Activated naive CD4-positive, alpha-beta T cell treated with anti-CD3 and anti-CD28 coated beads for 36 hours (primary cell): ENCODE measurements around the gene CSN2. TPM values are rescaled to one million over a fixed set of nuclear protein-coding genes. Genes with fewer than 3 reads are reported as not detected.
"Not testable (repeated sequence)": the region's sequence is repeated elsewhere in the genome, so short reads cannot be mapped to it uniquely, and the experiment has no call there.

Source experiments
- CTCF ChIA-PET: fragments of 350-600 bp; sonication (Branson Sonifier 250); formaldehyde crosslinking; loops from one replicate; lab custom pipeline; 2021; ENCODE audit warnings: antibody characterized with exemption; lab: Charles Lee
- DNase-seq: peaks from one replicate; pipeline ENCODE4 v3.0.0-alpha.2; 2020
- H3K27ac Mint-ChIP-seq: one replicate; pipeline ENCODE4 v1.8.0; 2021; ENCODE audit warnings: mild to moderate bottlenecking, mixed read lengths
- H3K27me3 Mint-ChIP-seq: one replicate; pipeline ENCODE4 v1.8.0; 2021; ENCODE audit warnings: low read depth, mixed read lengths
- H3K36me3 Mint-ChIP-seq: one replicate; pipeline ENCODE4 v1.8.0; 2021; ENCODE audit warnings: low read depth, mixed read lengths
- H3K4me1 Mint-ChIP-seq: one replicate; pipeline ENCODE4 v1.8.0; 2021; ENCODE audit warnings: low read depth, mixed read lengths
- H3K4me3 Mint-ChIP-seq: one replicate; pipeline ENCODE4 v1.8.0; 2021; ENCODE audit warnings: mild to moderate bottlenecking, moderate library complexity, mixed read lengths
- H3K9me3 Mint-ChIP-seq: one replicate; pipeline ENCODE4 v1.8.0; 2021; ENCODE audit warnings: mixed read lengths
- intact Hi-C: fragments of 100-400 bp; cut with micrococcal nuclease; formaldehyde crosslinking; loops from one replicate; pipeline ENCODE4 v1.15.1; 2023
- total RNA-seq, 2 experiments: library from RNA; stranded (reverse); gene quantifications; one replicate each; pipeline ENCODE4 v1.2.3, GENCODE V29; 2021

Gene CSN2
- total RNA-seq, 2 experiments from 2014 or later = not detected

GRCh38 chr4:69957209-69957608 is 8.3 kb downstream of the CSN2 start:
- no peaks in the 10 kb centered on the region for H3K36me3 Mint-ChIP-seq
- CTCF ChIA-PET = no interaction called here

GRCh38 chr4:69951602-69952001 is 13.9 kb downstream of the CSN2 start:
- no peak overlapping the region for H3K4me3 Mint-ChIP-seq
- no peaks in the 10 kb centered on the region for H3K9me3 Mint-ChIP-seq
- H3K4me1 Mint-ChIP-seq = no peaks in the 10 kb centered on the region
- no peak for DNase-seq
- H3K27me3 Mint-ChIP-seq = peaks cover 5% of the 10 kb centered on the region
- H3K36me3 Mint-ChIP-seq = no peaks in the 10 kb centered on the region
- intact Hi-C loops = no loop called here
- CTCF ChIA-PET = no interaction called here
- H3K27ac Mint-ChIP-seq = no peak overlapping the region

More at GRCh38 chr4:69957209-69957608, 8.3 kb downstream of the CSN2 start:
- no peaks in the 10 kb centered on the region for H3K4me1 Mint-ChIP-seq
- no peak overlapping the region for H3K27ac Mint-ChIP-seq
- H3K4me3 Mint-ChIP-seq = no peak overlapping the region
- DNase-seq = no peak
- peaks cover 5% of the 10 kb centered on the region for H3K27me3 Mint-ChIP-seq
- intact Hi-C loops = no loop called here
- no peaks in the 10 kb centered on the region for H3K9me3 Mint-ChIP-seq

DNA sequence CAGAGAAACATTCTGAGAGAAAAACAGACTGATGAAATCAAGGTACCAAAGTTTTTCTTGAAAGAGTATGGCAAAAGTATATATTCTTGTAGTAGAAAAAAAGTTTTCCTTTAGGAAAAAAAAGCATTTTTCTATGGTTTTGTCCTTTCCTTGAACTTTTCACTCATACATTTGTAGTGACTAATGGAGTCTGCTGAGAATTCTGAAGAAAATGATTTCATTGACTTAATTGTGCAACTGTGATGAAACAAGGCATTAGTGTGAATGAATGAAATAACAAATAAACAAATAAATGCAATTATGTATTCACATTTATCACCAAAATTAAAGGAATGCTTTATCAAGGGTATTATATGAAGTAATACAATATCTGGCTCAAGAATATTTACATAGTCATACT is 29.0 kb downstream of the CSN2 start:
- DNase-seq = no peak
- Mint-ChIP-seq H3K27me3 (no peaks in the 10 kb centered on the region), H3K4me1 (no peaks in the 10 kb centered on the region), H3K36me3 (no peaks in the 10 kb centered on the region), H3K4me3 (no peak overlapping the region), H3K9me3 (no peaks in the 10 kb centered on the region), H3K27ac (no peak overlapping the region)
- intact Hi-C loops = no loop called here
- CTCF ChIA-PET = no interaction called here

- CTCF ChIA-PET = no interaction called here
- Mint-ChIP-seq H3K4me3 (no peak overlapping the region), H3K4me1 (no peaks in the 10 kb centered on the region), H3K9me3 (no peaks in the 10 kb centered on the region), H3K27ac (no peak overlapping the region), H3K36me3 (no peaks in the 10 kb centered on the region), H3K27me3 (no peaks in the 10 kb centered on the region)
- DNase-seq = no peak
- intact Hi-C loops = no loop called here
Observed at GRCh38 chr4:69934150-69934549, 31.4 kb downstream of the CSN2 start.

DNA sequence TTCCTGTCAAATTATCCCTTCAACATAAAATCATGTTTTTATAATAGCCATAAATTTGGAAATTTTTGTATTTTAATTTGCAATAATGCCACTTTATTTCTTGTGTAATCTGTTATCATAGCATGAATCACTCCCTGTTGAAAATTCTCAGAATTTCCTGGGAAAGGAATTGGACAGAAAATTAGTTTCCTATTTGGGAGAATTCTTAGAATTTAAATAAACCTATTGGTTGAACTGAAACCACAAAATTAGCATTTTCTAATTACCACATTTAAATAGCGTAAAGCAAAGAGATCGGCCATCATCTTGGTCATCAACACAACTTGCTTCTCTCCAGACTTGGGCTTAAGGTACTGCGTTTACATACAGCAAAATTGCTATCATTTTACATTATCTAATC is 34.8 kb downstream of the CSN2 start, which contains the start of gene CSN1S1:
Gene CSN1S1 (plus strand): TSS at position 301 of the 400 bp plus-strand sequence. CDS start 1,488 bp downstream, outside the sequence.
- Mint-ChIP-seq H3K27me3 (no peaks in the 10 kb centered on the region), H3K4me3 (no peak within 1 kb of the TSS), H3K4me1 (no peaks in the 10 kb centered on the region), H3K27ac (no peak within 1 kb of the TSS), H3K9me3 (no peaks in the 10 kb centered on the region), H3K36me3 (no peaks in the 10 kb centered on the region)
- no peak for DNase-seq
- intact Hi-C loops = no loop called here
- CTCF ChIA-PET = no interaction called here

DNA sequence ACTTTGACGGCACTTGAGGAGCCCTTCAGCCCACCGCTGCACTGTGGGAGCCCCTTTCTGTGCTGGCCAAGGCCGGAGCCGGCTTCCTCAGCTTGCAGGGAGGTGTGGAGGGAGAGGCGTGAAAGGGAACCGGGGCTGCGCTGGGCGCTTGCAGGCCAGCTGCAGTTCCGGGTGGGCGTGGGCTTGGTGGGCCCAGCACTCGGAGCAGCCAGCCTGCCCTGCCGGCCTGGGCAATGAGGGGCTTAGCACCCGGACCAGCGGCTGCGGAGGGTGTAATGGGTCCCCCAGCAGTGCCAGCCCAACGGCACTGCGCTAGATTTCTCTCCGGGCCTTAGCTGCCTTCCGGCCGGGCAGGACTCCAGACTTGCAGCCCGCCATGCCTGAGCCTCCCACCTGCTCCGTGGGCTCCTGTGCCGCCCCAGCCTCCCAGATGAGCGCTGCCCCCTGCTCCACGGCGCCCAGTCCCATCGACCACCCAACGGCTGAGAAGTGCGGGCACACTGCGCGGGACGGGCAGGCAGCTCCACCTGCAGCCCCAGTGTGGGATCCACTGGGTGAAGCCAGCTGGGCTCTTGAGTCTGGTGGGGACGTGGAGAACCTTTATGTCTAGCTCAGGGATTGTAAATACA is 41.6 kb downstream of the CSN2 start:
- CTCF ChIA-PET, H3K4me3 Mint-ChIP-seq, H3K36me3 Mint-ChIP-seq, intact Hi-C loops, H3K9me3 Mint-ChIP-seq, H3K4me1 Mint-ChIP-seq, H3K27me3 Mint-ChIP-seq, DNase-seq, H3K27ac Mint-ChIP-seq: not testable (repeated sequence)

DNA sequence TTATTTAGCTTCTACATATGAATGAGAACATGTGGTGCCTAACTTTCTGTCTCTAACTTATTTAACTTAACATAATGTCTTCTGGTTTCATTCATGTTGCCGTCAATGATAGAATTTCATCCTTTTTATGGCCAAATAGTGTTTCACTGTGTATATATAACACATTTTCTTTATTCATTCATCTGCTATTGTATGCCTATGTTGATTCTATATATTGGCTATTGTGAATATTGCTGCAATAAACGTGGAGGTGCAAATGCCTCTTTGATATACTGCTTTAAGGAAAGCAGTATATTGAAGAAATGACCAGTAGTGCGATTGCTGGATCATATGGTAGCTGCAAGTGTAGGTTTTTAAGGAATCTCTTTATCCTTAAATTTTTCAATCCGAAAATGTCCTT is 44.7 kb downstream of the CSN2 start:
- no peak overlapping the region for H3K27ac Mint-ChIP-seq

DNA sequence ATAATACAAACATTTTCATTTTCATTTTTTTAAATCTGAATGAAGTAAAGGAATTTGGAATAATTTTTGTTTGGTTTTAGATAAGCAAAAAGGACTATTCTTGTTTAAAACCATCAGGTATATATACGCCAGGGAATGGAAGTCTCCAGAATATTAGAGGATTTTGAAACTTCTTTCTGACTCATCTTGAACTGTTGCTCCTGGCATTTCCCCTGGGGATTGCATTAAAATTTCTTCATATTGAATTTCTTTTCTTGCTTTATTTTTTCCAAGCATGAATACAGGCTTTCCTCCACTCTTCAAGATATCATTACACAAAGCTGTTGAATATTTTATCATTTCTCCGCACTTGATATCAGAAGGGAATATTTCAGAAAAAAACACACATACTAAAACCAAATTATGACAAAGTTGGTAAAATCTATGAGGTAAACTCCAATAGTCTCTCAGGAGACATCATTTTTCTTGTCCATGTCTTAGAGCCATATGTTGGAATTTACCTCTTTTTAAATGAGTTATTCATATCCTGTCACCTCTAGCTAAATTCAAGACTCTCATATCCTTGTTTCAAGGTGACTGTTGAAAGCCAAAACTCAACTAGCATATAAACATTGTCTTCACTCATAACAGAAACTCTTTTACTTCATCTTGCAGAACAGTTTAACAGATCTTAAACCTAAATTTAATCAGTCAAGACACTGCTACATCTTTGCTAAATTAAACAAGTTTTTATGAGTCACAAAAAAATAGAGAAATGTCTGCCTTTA is 55.3 kb downstream of the CSN2 start:
- Mint-ChIP-seq H3K27me3 (peaks cover 6% of the 10 kb centered on the region), H3K36me3 (no peaks in the 10 kb centered on the region), H3K9me3 (no peaks in the 10 kb centered on the region), H3K27ac (no peak overlapping the region), H3K4me3 (no peak overlapping the region), H3K4me1 (no peaks in the 10 kb centered on the region)
- DNase-seq = no peak
- intact Hi-C loops = no loop called here
- CTCF ChIA-PET = no interaction called here

More for the DNA sequence above, 44.7 kb downstream of the CSN2 start:
- intact Hi-C loops = no loop called here
- no peaks in the 10 kb centered on the region for H3K36me3 Mint-ChIP-seq
- DNase-seq = no peak
- peaks cover 4% of the 10 kb centered on the region for H3K27me3 Mint-ChIP-seq
- no peaks in the 10 kb centered on the region for H3K4me1 Mint-ChIP-seq
- CTCF ChIA-PET = no interaction called here
- H3K9me3 Mint-ChIP-seq = no peaks in the 10 kb centered on the region
- no peak overlapping the region for H3K4me3 Mint-ChIP-seq

DNA sequence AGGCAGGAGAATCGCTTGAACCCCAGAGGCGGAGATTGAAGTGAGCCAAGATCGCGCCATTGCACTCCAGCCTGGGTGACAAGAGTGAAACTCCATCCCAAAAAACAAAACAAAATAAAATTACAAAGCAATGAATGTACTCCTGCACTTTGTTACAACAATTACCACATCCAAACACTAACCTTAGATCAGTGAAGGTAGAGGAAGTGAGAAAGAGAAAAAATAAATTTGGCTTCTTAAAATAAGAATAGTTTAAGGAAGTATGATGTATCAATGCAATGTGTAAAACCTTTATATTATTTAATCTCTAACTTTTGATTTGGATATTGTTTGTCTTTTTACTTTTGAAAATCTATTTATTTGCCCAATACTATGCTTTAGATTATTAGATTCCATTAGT is 56.3 kb downstream of the CSN2 start:
- no peak for DNase-seq
- Mint-ChIP-seq H3K27me3 (peaks cover 6% of the 10 kb centered on the region), H3K9me3 (no peaks in the 10 kb centered on the region), H3K4me3 (no peak overlapping the region), H3K27ac (no peak overlapping the region), H3K36me3 (no peaks in the 10 kb centered on the region), H3K4me1 (no peaks in the 10 kb centered on the region)
- intact Hi-C loops = no loop called here
- CTCF ChIA-PET = no interaction called here

GRCh38 chr4:69907151-69907550 is 58.4 kb downstream of the CSN2 start:
- CTCF ChIA-PET = no interaction called here
- Mint-ChIP-seq H3K36me3 (no peaks in the 10 kb centered on the region), H3K4me1 (no peaks in the 10 kb centered on the region), H3K9me3 (no peaks in the 10 kb centered on the region), H3K27ac (no peak overlapping the region), H3K27me3 (peaks cover 9% of the 10 kb centered on the region), H3K4me3 (no peak overlapping the region)
- DNase-seq = no peak
- intact Hi-C loops = no loop called here

Other genes with a start within 250 kb of the CSN2 start
- 1 to 10 TPM; 4.3 to 5.4 TPM for gene SULT1B1, start 205.1 kb downstream of the CSN2 start, total RNA-seq
- not detected for gene SULT1E1, start 105.6 kb downstream of the CSN2 start, total RNA-seq
- gene CSN1S1, start 34.7 kb downstream of the CSN2 start, total RNA-seq = not detected
- not detected for gene STATH, start 30.2 kb upstream of the CSN2 start, total RNA-seq
- not detected for gene HTN3, start 62.7 kb upstream of the CSN2 start, total RNA-seq
- gene HTN1, start 84.7 kb upstream of the CSN2 start, total RNA-seq = not detected
- gene PRR27, start 188.5 kb upstream of the CSN2 start, total RNA-seq = not detected
- gene ODAM, start 230.0 kb upstream of the CSN2 start, total RNA-seq = not detected